OCI-LY3 (cell line): Measurements from ENCODE around the gene ACP3.

Source experiments
- H2AFZ ChIP-seq: fragments of 200-600, 300-600 bp; shearing (Covaris generic); 2 replicates; pipeline ENCODE4 v1.6.0; 2014; ENCODE audit warnings: antibody characterized with exemption, low read depth, low read length
- H3K27ac ChIP-seq: fragments of 200-600, 300-600 bp; sonication (generic); 2 replicates; pipeline ENCODE4 v1.5.1; 2014; ENCODE audit warnings: mild to moderate bottlenecking, low read length, moderate library complexity, mixed read lengths
- H3K27me3 ChIP-seq: fragments of 200-600, 300-600 bp; sonication (generic); 2 replicates; pipeline ENCODE4 v1.6.1; 2014; ENCODE audit warnings: low read depth, low read length, mixed read lengths
- H3K36me3 ChIP-seq: fragments of 200-600, 300-600 bp; sonication (generic); replicated peaks from 2 replicates; pipeline ENCODE3; 2014; ENCODE audit warnings: low read depth, low read length, mixed read lengths
- H3K4me1 ChIP-seq: fragments of 300-600, 200-600 bp; sonication (generic); 2 replicates; pipeline ENCODE4 v1.6.1; 2014; ENCODE audit warnings: low read length, mixed read lengths
- H3K4me2 ChIP-seq: fragments of 200-600, 300-600 bp; sonication (generic); 2 replicates; pipeline ENCODE4 v1.6.1; 2014; ENCODE audit warnings: low read length, mixed read lengths
- H3K4me3 ChIP-seq: fragments of 300-600, 200-600 bp; sonication (generic); 2 replicates; pipeline ENCODE4 v1.5.1; 2014; ENCODE audit warnings: antibody characterized with exemption, mild to moderate bottlenecking, low read length, moderate library complexity
- H3K79me2 ChIP-seq: fragments of 300-600, 200-600 bp; shearing (Covaris generic); 2 replicates; pipeline ENCODE4 v1.6.1; 2014; ENCODE audit warnings: mild to moderate bottlenecking, low read length, mixed read lengths
- H3K9ac ChIP-seq: fragments of 300-600, 200-600 bp; shearing (Covaris generic); 2 replicates; pipeline ENCODE4 v1.6.0; 2014; ENCODE audit warnings: mild to moderate bottlenecking, low read length, moderate library complexity
- H3K9me3 ChIP-seq: fragments of 200-600, 300-600 bp; shearing (Covaris generic); 2 replicates; pipeline ENCODE4 v1.6.1; 2014; ENCODE audit warnings: low read length, mixed read lengths; ENCODE audit not compliant: insufficient read depth
- H4K20me1 ChIP-seq: fragments of 200-600, 300-600 bp; sonication (generic); 2 replicates; pipeline ENCODE4 v1.6.1; 2016; ENCODE audit warnings: low read length, mixed read lengths; ENCODE audit not compliant: insufficient read depth
- EZH2phosphoT487 ChIP-seq: fragments of 200-600 bp; shearing (Covaris generic); IDR thresholded peaks from 2 replicates; pipeline ENCODE4 v1.6.1; 2018; ENCODE audit warnings: antibody characterized with exemption, mixed run types, low read depth
- TF ChIP-seq, protein P1 (sequence below): fragments of 200-600, 300-600 bp; sonication (generic); IDR thresholded peaks from 2 replicates; pipeline ENCODE4 v1.5.1; 2014; ENCODE audit warnings: antibody characterized with exemption, low read length, low read depth

Gene ACP3, protein sequence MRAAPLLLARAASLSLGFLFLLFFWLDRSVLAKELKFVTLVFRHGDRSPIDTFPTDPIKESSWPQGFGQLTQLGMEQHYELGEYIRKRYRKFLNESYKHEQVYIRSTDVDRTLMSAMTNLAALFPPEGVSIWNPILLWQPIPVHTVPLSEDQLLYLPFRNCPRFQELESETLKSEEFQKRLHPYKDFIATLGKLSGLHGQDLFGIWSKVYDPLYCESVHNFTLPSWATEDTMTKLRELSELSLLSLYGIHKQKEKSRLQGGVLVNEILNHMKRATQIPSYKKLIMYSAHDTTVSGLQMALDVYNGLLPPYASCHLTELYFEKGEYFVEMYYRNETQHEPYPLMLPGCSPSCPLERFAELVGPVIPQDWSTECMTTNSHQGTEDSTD

GRCh38 chr3:132317229-132317948 is at the start of gene ACP3:
TSS of gene ACP3 (plus strand) at chr3:132317407. CDS start at chr3:132317457, 50 bp downstream.
- Histone ChIP-seq H3K4me3 (peak within 1 kb of the TSS; percentile 68), H3K27me3 (no peaks in the 10 kb centered on the region), H3K4me1 (peaks cover 25% of the 10 kb centered on the region), H3K9me3 (no peaks in the 10 kb centered on the region), H4K20me1 (no peaks in the 10 kb centered on the region), H3K4me2 (peak within 1 kb of the TSS; percentile 79), H3K36me3 (no peaks in the 10 kb centered on the region), H3K9ac (peak within 1 kb of the TSS; percentile 62), H2AFZ (peak within 1 kb of the TSS; percentile 81), H3K27ac (peak within 1 kb of the TSS; percentile 78), H3K79me2 (no peaks in the 10 kb centered on the region)
- TF ChIP-seq, protein P1, sequence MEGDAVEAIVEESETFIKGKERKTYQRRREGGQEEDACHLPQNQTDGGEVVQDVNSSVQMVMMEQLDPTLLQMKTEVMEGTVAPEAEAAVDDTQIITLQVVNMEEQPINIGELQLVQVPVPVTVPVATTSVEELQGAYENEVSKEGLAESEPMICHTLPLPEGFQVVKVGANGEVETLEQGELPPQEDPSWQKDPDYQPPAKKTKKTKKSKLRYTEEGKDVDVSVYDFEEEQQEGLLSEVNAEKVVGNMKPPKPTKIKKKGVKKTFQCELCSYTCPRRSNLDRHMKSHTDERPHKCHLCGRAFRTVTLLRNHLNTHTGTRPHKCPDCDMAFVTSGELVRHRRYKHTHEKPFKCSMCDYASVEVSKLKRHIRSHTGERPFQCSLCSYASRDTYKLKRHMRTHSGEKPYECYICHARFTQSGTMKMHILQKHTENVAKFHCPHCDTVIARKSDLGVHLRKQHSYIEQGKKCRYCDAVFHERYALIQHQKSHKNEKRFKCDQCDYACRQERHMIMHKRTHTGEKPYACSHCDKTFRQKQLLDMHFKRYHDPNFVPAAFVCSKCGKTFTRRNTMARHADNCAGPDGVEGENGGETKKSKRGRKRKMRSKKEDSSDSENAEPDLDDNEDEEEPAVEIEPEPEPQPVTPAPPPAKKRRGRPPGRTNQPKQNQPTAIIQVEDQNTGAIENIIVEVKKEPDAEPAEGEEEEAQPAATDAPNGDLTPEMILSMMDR = no peak
- no peak for TF ChIP-seq EZH2phosphoT487

GRCh38 chr3:132268956-132269355 is 48.3 kb upstream of the ACP3 start:
- Histone ChIP-seq H3K9me3 (no peaks in the 10 kb centered on the region), H3K27ac (no peak overlapping the region), H3K79me2 (no peaks in the 10 kb centered on the region), H3K4me1 (0 out of 2 replicates have a peak, but pooled peaks cover 3% of the 10 kb centered on the region), H3K4me2 (no peak overlapping the region), H3K4me3 (no peak overlapping the region), H3K9ac (no peak overlapping the region), H3K27me3 (no peaks in the 10 kb centered on the region; the same call in 1 of the 2 replicates), H4K20me1 (no peaks in the 10 kb centered on the region), H2AFZ (no peak overlapping the region), H3K36me3 (no peaks in the 10 kb centered on the region)
- TF ChIP-seq EZH2phosphoT487 = no peak
- TF ChIP-seq, protein P1 = peak; percentile 40

GRCh38 chr3:132273036-132273435 is 44.2 kb upstream of the ACP3 start:
- Histone ChIP-seq H3K4me2 (no peak overlapping the region), H4K20me1 (no peaks in the 10 kb centered on the region), H3K9me3 (no peaks in the 10 kb centered on the region), H3K4me1 (0 out of 2 replicates have a peak, but pooled peaks cover 3% of the 10 kb centered on the region), H3K27me3 (no peaks in the 10 kb centered on the region; the same call in 1 of the 2 replicates), H3K9ac (no peak overlapping the region), H3K36me3 (no peaks in the 10 kb centered on the region), H2AFZ (no peak overlapping the region), H3K79me2 (no peaks in the 10 kb centered on the region), H3K4me3 (no peak overlapping the region), H3K27ac (no peak overlapping the region)
- TF ChIP-seq EZH2phosphoT487 = no peak
- TF ChIP-seq, protein P1 = no peak
